MM.1S (cell line): ENCODE measurements around the gene MRPL58.

Source experiments
- EZH2 ChIP-seq: fragments of 300-600 bp; sonication (generic); optimal IDR thresholded peaks from 2 replicates; pipeline ENCODE3; 2017; ENCODE audit warnings: low read depth, mild to moderate bottlenecking, antibody characterized with exemption, low read length, mixed read lengths
- TF ChIP-seq, protein P1 (sequence below): fragments of 300-600 bp; sonication (generic); IDR thresholded peaks from 2 replicates; pipeline ENCODE4 v1.5.1; 2016; ENCODE audit warnings: antibody characterized with exemption, low read length, mixed read lengths

DNA sequence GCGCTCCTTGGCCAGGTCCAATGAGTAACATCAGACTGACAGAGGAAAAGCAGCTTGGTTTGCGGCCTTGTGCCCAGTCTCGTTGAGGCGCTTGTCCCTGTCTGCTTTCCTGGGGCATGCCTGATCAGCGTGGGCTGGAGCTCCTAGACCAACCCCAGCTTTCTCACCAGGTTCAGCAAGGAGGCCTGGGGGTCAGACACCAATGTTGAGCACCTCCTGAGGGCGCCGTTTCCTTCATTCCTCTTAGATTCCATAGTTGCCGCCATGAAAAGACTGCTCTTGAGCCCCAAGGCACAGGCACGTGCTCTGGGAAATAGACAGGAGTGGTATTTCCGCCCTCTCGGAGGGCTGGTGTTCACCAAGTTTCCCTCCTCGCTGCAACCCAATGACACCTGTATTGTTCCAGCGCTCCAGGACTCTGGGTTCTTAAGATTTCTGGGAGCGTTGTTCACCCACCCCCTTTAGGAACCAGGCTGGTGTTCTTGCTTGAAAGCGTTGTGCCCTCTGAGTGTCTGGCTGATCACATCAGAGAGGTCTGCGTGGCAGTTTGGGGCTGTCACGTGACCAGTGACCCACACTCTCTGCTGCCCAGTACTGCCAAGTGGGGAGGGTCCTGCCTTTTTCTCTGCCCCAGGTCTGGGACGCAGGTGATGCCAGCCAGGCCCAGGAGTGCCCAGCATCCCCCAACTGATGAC, 52.5 kb downstream of the MRPL58 start:
- TF ChIP-seq, protein P1, sequence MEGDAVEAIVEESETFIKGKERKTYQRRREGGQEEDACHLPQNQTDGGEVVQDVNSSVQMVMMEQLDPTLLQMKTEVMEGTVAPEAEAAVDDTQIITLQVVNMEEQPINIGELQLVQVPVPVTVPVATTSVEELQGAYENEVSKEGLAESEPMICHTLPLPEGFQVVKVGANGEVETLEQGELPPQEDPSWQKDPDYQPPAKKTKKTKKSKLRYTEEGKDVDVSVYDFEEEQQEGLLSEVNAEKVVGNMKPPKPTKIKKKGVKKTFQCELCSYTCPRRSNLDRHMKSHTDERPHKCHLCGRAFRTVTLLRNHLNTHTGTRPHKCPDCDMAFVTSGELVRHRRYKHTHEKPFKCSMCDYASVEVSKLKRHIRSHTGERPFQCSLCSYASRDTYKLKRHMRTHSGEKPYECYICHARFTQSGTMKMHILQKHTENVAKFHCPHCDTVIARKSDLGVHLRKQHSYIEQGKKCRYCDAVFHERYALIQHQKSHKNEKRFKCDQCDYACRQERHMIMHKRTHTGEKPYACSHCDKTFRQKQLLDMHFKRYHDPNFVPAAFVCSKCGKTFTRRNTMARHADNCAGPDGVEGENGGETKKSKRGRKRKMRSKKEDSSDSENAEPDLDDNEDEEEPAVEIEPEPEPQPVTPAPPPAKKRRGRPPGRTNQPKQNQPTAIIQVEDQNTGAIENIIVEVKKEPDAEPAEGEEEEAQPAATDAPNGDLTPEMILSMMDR = no peak
- no peak for TF ChIP-seq EZH2
